Neural cell (in vitro differentiated cells): Measurements from ENCODE around the gene FHIT. TPM values are rescaled to one million over a fixed set of nuclear protein-coding genes. Genes with fewer than 3 reads are reported as not detected.

Experiments
- H2AFZ ChIP-seq: fragments of 200-600, 300-800 bp; sonication (generic), shearing (Covaris generic); 2 replicates; pipeline ENCODE4 v1.6.0; 2014; ENCODE audit warnings: low read depth, mild to moderate bottlenecking, antibody characterized with exemption, low read length, moderate library complexity
- H3F3A ChIP-seq: fragments of 200-600 bp; shearing (Covaris generic); 2 replicates; pipeline ENCODE4 v1.6.1; 2016; ENCODE audit warnings: mild to moderate bottlenecking, moderate library complexity, mixed read lengths, antibody characterized with exemption, low read length; ENCODE audit not compliant: insufficient read depth, poor library complexity, severe bottlenecking
- H3K27ac ChIP-seq: fragments of 200-600, 300-800 bp; sonication (generic), shearing (Covaris generic); 2 replicates; pipeline ENCODE4 v1.5.1; 2014; ENCODE audit warnings: mild to moderate bottlenecking, low read length, moderate library complexity
- H3K27me3 ChIP-seq: fragments of 300-800, 200-600 bp; sonication (generic), shearing (Covaris generic); 2 replicates; pipeline ENCODE4 v1.6.0; 2014; ENCODE audit warnings: mild to moderate bottlenecking, low read depth, low read length, moderate library complexity; ENCODE audit not compliant: insufficient read depth
- H3K36me3 ChIP-seq: fragments of 300-800, 200-600 bp; sonication (generic), shearing (Covaris generic); 2 replicates; pipeline ENCODE4 v1.5.1; 2014; ENCODE audit warnings: mild to moderate bottlenecking, antibody characterized with exemption, low read length, moderate library complexity; ENCODE audit not compliant: insufficient read depth
- H3K4me2 ChIP-seq: fragments of 300-800, 200-600 bp; sonication (generic), shearing (Covaris generic); 2 replicates; pipeline ENCODE4 v1.6.0; 2014; ENCODE audit warnings: mild to moderate bottlenecking, low read length
- H3K4me3 ChIP-seq: fragments of 300-800, 200-600 bp; sonication (generic), shearing (Covaris generic); 2 replicates; pipeline ENCODE4 v1.5.1; 2014; ENCODE audit warnings: mild to moderate bottlenecking, low read length, moderate library complexity
- H3K79me2 ChIP-seq: fragments of 200-600 bp; shearing (Covaris generic); replicated peaks from 2 replicates; pipeline ENCODE4 v1.6.0; 2014; ENCODE audit warnings: mild to moderate bottlenecking, low read length, moderate library complexity; ENCODE audit not compliant: insufficient read depth
- H3K9ac ChIP-seq: fragments of 300-800, 200-600 bp; sonication (generic), shearing (Covaris generic); 2 replicates; pipeline ENCODE4 v1.6.1; 2016; ENCODE audit warnings: mild to moderate bottlenecking, low read length, mixed read lengths
- H3K9me2 ChIP-seq: fragments of 200-600 bp; shearing (Covaris generic); 2 replicates; pipeline ENCODE4 v1.6.1; 2016; ENCODE audit warnings: mild to moderate bottlenecking, low read length, mixed read lengths; ENCODE audit not compliant: insufficient read depth
- H3K9me3 ChIP-seq: fragments of 200-600, 300-800 bp; sonication (generic), shearing (Covaris generic); 2 replicates; pipeline ENCODE4 v1.6.1; 2016; ENCODE audit warnings: mild to moderate bottlenecking, mixed run types, low read length, moderate library complexity, mixed read lengths
- H4K20me1 ChIP-seq: fragments of 200-600 bp; shearing (Covaris generic); 2 replicates; pipeline ENCODE4 v1.6.1; 2016; ENCODE audit warnings: mild to moderate bottlenecking, mixed run types; ENCODE audit not compliant: insufficient read depth
- EP300 ChIP-seq: fragments of 450-650 bp; conservative IDR thresholded peaks from 2 replicates; pipeline ENCODE4 v1.6.1; 2014; ENCODE audit warnings: antibody characterized with exemption, mild to moderate bottlenecking, moderate library complexity; ENCODE audit not compliant: poor library complexity, severe bottlenecking
- EZH2 ChIP-seq: fragments of 200-600, 300-800 bp; shearing (Covaris generic), sonication (generic); IDR thresholded peaks from 2 replicates; pipeline ENCODE4 v1.6.1; 2014; ENCODE audit warnings: antibody characterized with exemption, low read length, borderline replicate concordance, mild to moderate bottlenecking; ENCODE audit not compliant: insufficient read depth, poor library complexity, severe bottlenecking
- MXI1 ChIP-seq: fragments of 450-650 bp; conservative IDR thresholded peaks from 2 replicates; pipeline ENCODE4 v1.6.1; 2014; ENCODE audit warnings: antibody characterized with exemption, mild to moderate bottlenecking; ENCODE audit not compliant: poor library complexity, severe bottlenecking
- POLR2AphosphoS5 ChIP-seq: IDR thresholded peaks from 2 replicates; pipeline ENCODE4 v1.6.1; 2012
- RAD21 ChIP-seq: fragments of 450-650 bp; conservative IDR thresholded peaks from 2 replicates; pipeline ENCODE4 v1.6.1; 2014; ENCODE audit warnings: antibody characterized with exemption, mild to moderate bottlenecking, moderate library complexity
- REST ChIP-seq: IDR thresholded peaks from 2 replicates; pipeline ENCODE4 v1.6.1; 2012; ENCODE audit warnings: borderline replicate concordance
- SMC3 ChIP-seq: fragments of 450-650 bp; conservative IDR thresholded peaks from 2 replicates; pipeline ENCODE4 v1.6.1; 2014; ENCODE audit warnings: antibody characterized with exemption, mild to moderate bottlenecking, moderate library complexity; ENCODE audit not compliant: poor library complexity
- TAF1 ChIP-seq: IDR thresholded peaks from 2 replicates; pipeline ENCODE4 v1.6.1; 2012; ENCODE audit warnings: low read depth
- polyA plus RNA-seq: library from polyadenylated mRNA; depleted of rRNA; stranded (reverse); fragments of >200 nt; gene quantifications from 2 replicates; pipeline ENCODE4 v1.2.3, GENCODE V29; 2014
- TF ChIP-seq, protein P1 (sequence below): fragments of 450-650 bp; IDR thresholded peaks from 2 replicates; pipeline ENCODE4 v1.5.1; 2014; ENCODE audit warnings: antibody characterized with exemption, mild to moderate bottlenecking, moderate library complexity; ENCODE audit not compliant: poor library complexity, severe bottlenecking

The FHIT gene
- polyA plus RNA-seq, 1 donor from 2014 or later, result not detected

GRCh38 chr3:59769127-59769750 lies 1482.0 kb downstream of the FHIT start:
- Histone ChIP-seq H2AFZ (no peak overlapping the region), H3K9ac (no peak overlapping the region), H4K20me1 (no peaks in the 10 kb centered on the region), H3K79me2 (no peaks in the 10 kb centered on the region), H3K4me2 (no peak overlapping the region), H3K27me3 (no peaks in the 10 kb centered on the region), H3K36me3 (no peaks in the 10 kb centered on the region), H3K9me2 (no peaks in the 10 kb centered on the region), H3K4me3 (no peak overlapping the region), H3F3A (no peaks in the 10 kb centered on the region), H3K9me3 (no peaks in the 10 kb centered on the region), H3K27ac (no peak overlapping the region)
- TF ChIP-seq EP300, result no peak
- no peak for TF ChIP-seq EZH2
- no peak for TF ChIP-seq SMC3
- TF ChIP-seq, protein P1, sequence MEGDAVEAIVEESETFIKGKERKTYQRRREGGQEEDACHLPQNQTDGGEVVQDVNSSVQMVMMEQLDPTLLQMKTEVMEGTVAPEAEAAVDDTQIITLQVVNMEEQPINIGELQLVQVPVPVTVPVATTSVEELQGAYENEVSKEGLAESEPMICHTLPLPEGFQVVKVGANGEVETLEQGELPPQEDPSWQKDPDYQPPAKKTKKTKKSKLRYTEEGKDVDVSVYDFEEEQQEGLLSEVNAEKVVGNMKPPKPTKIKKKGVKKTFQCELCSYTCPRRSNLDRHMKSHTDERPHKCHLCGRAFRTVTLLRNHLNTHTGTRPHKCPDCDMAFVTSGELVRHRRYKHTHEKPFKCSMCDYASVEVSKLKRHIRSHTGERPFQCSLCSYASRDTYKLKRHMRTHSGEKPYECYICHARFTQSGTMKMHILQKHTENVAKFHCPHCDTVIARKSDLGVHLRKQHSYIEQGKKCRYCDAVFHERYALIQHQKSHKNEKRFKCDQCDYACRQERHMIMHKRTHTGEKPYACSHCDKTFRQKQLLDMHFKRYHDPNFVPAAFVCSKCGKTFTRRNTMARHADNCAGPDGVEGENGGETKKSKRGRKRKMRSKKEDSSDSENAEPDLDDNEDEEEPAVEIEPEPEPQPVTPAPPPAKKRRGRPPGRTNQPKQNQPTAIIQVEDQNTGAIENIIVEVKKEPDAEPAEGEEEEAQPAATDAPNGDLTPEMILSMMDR, result no peak
- no peak for TF ChIP-seq MXI1
- TF ChIP-seq TAF1, result no peak
- TF ChIP-seq POLR2AphosphoS5, result no peak
- TF ChIP-seq RAD21, result no peak
- no peak for TF ChIP-seq REST

GRCh38 chr3:59766200-59766872 lies 1484.9 kb downstream of the FHIT start:
- no peak overlapping the region for H3K4me2 ChIP-seq
- no peaks in the 10 kb centered on the region for H3F3A ChIP-seq
- H3K4me3 ChIP-seq, result no peak overlapping the region
- no peak for TF ChIP-seq MXI1
- no peak for TF ChIP-seq EP300
- no peak for TF ChIP-seq REST
- no peak for TF ChIP-seq RAD21
- no peak for TF ChIP-seq POLR2AphosphoS5
- TF ChIP-seq TAF1, result no peak
- TF ChIP-seq EZH2, result no peak
- TF ChIP-seq, protein P1, result no peak
- no peak for TF ChIP-seq SMC3
- no peak overlapping the region for H3K27ac ChIP-seq
- no peaks in the 10 kb centered on the region for H4K20me1 ChIP-seq
- no peaks in the 10 kb centered on the region for H3K9me3 ChIP-seq
- no peaks in the 10 kb centered on the region for H3K79me2 ChIP-seq
- H3K27me3 ChIP-seq, result no peaks in the 10 kb centered on the region
- no peak overlapping the region for H2AFZ ChIP-seq
- H3K36me3 ChIP-seq, result no peaks in the 10 kb centered on the region
- no peak overlapping the region for H3K9ac ChIP-seq
- no peaks in the 10 kb centered on the region for H3K9me2 ChIP-seq
